HG02798 (cell line): ENCODE measurements around the gene ODF4.
"Not testable (repeated sequence)": the region's sequence is repeated elsewhere in the genome, so short reads cannot be mapped to it uniquely, and the experiment has no call there.

Source experiments
- ATAC-seq: cut with Tn5 transposase; IDR thresholded peaks from one replicate; pipeline ENCODE4 v1.9.1; 2021; ENCODE audit warnings: mild to moderate bottlenecking; ENCODE audit not compliant: unreplicated experiment, poor library complexity

Gene ODF4

GRCh38 chr17:8362651-8363332 is 23.2 kb downstream of the ODF4 start:
- ATAC-seq = no peak

GRCh38 chr17:8365143-8365542 is 25.5 kb downstream of the ODF4 start:
- ATAC-seq = no peak

- ATAC-seq = no peak
These were observed 26.6 kb downstream of the ODF4 start for GRCh38 chr17:8366231-8366630.

GRCh38 chr17:8368193-8368592 is 28.6 kb downstream of the ODF4 start:
- no peak for ATAC-seq

GRCh38 chr17:8369944-8370343 is 30.3 kb downstream of the ODF4 start:
- ATAC-seq = no peak

- no peak for ATAC-seq
These were observed 32.1 kb downstream of the ODF4 start for GRCh38 chr17:8371786-8372185.

GRCh38 chr17:8372422-8372821 is 32.8 kb downstream of the ODF4 start:
- no peak for ATAC-seq

- ATAC-seq = not testable (repeated sequence)
These were observed 34.2 kb downstream of the ODF4 start for GRCh38 chr17:8373856-8374255.

- ATAC-seq = no peak
These were observed 36.2 kb downstream of the ODF4 start for GRCh38 chr17:8375738-8376259.

- peak; percentile 97 for ATAC-seq
These were observed 36.8 kb downstream of the ODF4 start, which contains the start of gene KRABD2 for GRCh38 chr17:8376271-8377067. Gene KRABD2, minus strand, starts transcription at chr17:8376704.

GRCh38 chr17:8377422-8377821 is 37.8 kb downstream of the ODF4 start:
- ATAC-seq = no peak

GRCh38 chr17:8378117-8378516 is 38.5 kb downstream of the ODF4 start:
- not testable (repeated sequence) for ATAC-seq

- ATAC-seq = no peak
These were observed 40.4 kb downstream of the ODF4 start for GRCh38 chr17:8380049-8380448.

GRCh38 chr17:8382052-8382879 is 42.6 kb downstream of the ODF4 start:
- no peak for ATAC-seq

- ATAC-seq = no peak
These were observed 43.2 kb downstream of the ODF4 start for GRCh38 chr17:8382880-8383142.

- peak; percentile 90 for ATAC-seq
These were observed 43.6 kb downstream of the ODF4 start, which contains the start of gene RPL26 for GRCh38 chr17:8383143-8383822. Gene RPL26, minus strand, starts transcription at chr17:8383193. Its CDS starts 883 bp downstream, at chr17:8382310.

GRCh38 chr17:8384801-8385378 is 45.2 kb downstream of the ODF4 start:
- ATAC-seq = no peak

GRCh38 chr17:8386841-8387240 is 47.2 kb downstream of the ODF4 start:
- no peak for ATAC-seq

- no peak for ATAC-seq
These were observed 48.4 kb downstream of the ODF4 start for GRCh38 chr17:8387914-8388651.
